GM19455 (cell line): Measurements from ENCODE around the gene KRTAP4-4.

Experiments
- ATAC-seq: cut with Tn5 transposase; IDR thresholded peaks from one replicate; pipeline ENCODE4 v1.9.1; 2021; ENCODE audit not compliant: unreplicated experiment

Gene KRTAP4-4

DNA sequence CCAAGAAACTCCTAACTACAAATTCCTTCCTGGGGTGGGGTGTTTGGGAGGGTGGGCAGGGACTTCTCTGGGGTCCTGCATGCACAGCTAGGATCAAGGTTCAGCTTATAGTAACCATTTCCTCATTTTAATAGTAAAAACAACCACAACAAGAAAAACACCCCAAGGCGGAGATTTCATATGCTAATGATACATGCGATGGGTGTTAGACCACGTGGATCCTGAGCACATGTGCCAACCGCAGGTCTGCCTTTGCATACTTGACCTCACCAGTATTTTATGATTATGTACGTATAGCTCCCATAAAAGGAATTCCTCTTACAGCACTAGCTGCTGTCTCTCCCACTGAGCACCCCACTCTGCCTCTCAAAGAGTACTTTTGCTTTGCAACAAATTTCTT, 44.3 kb downstream of the KRTAP4-4 start:
- no peak for ATAC-seq

DNA sequence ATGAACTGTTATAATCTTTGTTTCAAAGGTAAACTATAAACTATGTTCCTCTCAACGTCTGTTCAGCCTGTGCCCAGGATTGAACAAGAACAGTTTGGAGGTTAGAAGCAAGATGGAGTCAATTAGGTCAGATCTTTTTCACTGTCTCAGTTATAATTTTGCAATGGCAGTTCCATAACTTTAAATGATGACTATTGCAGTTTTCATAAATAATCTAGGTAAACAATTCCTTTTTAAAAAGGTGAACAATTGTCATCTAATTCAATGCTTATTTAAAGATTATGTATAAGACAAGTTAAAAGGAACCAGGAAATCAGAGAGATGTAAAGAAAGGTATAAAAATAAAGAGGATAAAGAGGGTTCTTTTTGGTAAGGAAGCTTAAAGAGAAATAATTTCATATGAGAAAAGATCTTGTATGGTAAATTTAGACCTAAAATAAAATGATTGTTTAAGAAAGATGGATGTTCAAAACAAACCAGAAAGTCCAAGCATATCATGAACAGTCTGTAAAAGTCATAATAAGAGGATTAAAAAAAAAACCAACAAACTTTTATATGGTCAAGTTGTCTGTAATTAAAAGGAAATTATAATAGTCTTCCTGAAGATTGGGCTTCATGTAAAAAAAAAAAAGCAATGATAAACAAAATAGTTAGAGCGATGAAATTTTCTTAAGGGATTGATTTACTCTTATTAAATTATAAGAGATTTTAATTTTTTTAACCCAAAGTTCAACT, 49.2 kb downstream of the KRTAP4-4 start:
- ATAC-seq = no peak
